ENCODE measurements around the gene ADAMTS16.

- no peak for TF ChIP-seq POLR2A (IDR thresholded peaks at IDR 0.05)
- no peak for TF ChIP-seq CTCF (IDR thresholded peaks at IDR 0.05)
These were observed at the start of gene ADAMTS16 for GRCh38 chr5:5139777-5140478.
